Transverse colon (tissue), 4 donors: ENCODE results near the gene HBD. TPM values are rescaled to one million over a fixed set of nuclear protein-coding genes. Genes with fewer than 3 reads are reported as not detected.

ENCODE experiments used
- DNase-seq: peaks from one replicate; pipeline ENCODE4 v3.0.0-alpha.2; 2019
- H3K27ac ChIP-seq, 4 donors: fragments of 200-600 bp; sonication (generic); 2 replicates each; pipeline ENCODE4 v1.5.1; 2016 to 2018; ENCODE audit warnings: inconsistent platforms in 4 of 4
- H3K27me3 ChIP-seq: fragments of 200-600 bp; sonication (generic); 2 replicates; pipeline ENCODE4 v1.5.1; 2017; ENCODE audit warnings: inconsistent platforms
- H3K36me3 ChIP-seq, 4 donors: fragments of 200-600 bp; sonication (generic); 2 replicates each; pipeline ENCODE4 v1.5.1; 2017 to 2019; ENCODE audit warnings: inconsistent platforms in 4 of 4
- H3K4me1 ChIP-seq, 4 donors: fragments of 200-600 bp; sonication (generic); 2 replicates each; pipeline ENCODE4 v1.5.1; 2017 to 2020; ENCODE audit warnings: inconsistent platforms in 4 of 4
- H3K4me3 ChIP-seq, 4 donors: fragments of 200-600 bp; sonication (generic); 1 replicate in 1 of 4; 2 replicates in 3 of 4; pipeline versions ENCODE4 v1.5.1 to v1.6.1; 2017 to 2019; ENCODE audit warnings: inconsistent platforms in 4 of 4
- H3K9me3 ChIP-seq, 2 donors: fragments of 200-600 bp; sonication (generic); 2 replicates each; pipeline ENCODE4 v1.5.1; 2017 to 2019; ENCODE audit warnings: inconsistent platforms in 2 of 2
- EP300 ChIP-seq: sonication (generic); formaldehyde crosslinking; IDR thresholded peaks from one replicate; pipeline ENCODE4 v1.6.1; 2017; ENCODE audit warnings: antibody characterized with exemption, low read depth
- POLR2A ChIP-seq: fragments of 450-650 bp; IDR thresholded peaks from one replicate; pipeline ENCODE4 v1.6.1; 2016; ENCODE audit warnings: antibody characterized with exemption, mild to moderate bottlenecking, moderate library complexity
- POLR2AphosphoS5 ChIP-seq, 3 donors: sonication (generic); formaldehyde crosslinking; IDR thresholded peaks; one replicate each; pipeline ENCODE4 v1.6.1; 2016; ENCODE audit warnings: antibody characterized with exemption in 3 of 3
- WGBS, 2 donors: methylation state at CpG; one replicate each; pipeline ENCODE4 v1.1.5; 2018; ENCODE audit warnings: low coverage in 1 of 2; 5-methylcytosine and 5-hydroxymethylcytosine counted together
- in situ Hi-C, 4 donors: fragments of 200-750 bp; cut with MboI; loops; one replicate each; pipeline versions ENCODE4 v1.15.0 to v1.15.1; 2017; ENCODE audit warnings: low sequenced_read_pairs in 3 of 4, low pct_ligation_motif_present in 1 of 4, low pct_unique_long_range_greater_than_20kb in 1 of 4
- intact Hi-C: fragments of 100-400 bp; cut with DNase I; formaldehyde crosslinking; loops from one replicate; pipeline ENCODE4 v1.15.1; 2023; ENCODE audit warnings: low total_unique reads
- total RNA-seq, 4 donors: library from RNA; depleted of rRNA; stranded (reverse); fragments of >200 nt; gene quantifications; one replicate each; pipeline ENCODE4 v1.1.0, GENCODE V29; 2016
- TF ChIP-seq, protein P1 (sequence below), 5 experiments: fragments of 200-600 bp in 3 of 5; fragments of 450-650 bp in 2 of 5; sonication (generic) in 3 of 5; IDR thresholded peaks; 1 replicate in 2 of 5; 2 replicates in 3 of 5; pipeline ENCODE4 v1.5.1; 2016 to 2017; ENCODE audit warnings: antibody characterized with exemption in 5 of 5, inconsistent platforms in 3 of 5, mild to moderate bottlenecking in 2 of 5, moderate library complexity in 1 of 5

HBD gene
- total RNA-seq, 4 donors from 2014 or later, result not detected

DNA sequence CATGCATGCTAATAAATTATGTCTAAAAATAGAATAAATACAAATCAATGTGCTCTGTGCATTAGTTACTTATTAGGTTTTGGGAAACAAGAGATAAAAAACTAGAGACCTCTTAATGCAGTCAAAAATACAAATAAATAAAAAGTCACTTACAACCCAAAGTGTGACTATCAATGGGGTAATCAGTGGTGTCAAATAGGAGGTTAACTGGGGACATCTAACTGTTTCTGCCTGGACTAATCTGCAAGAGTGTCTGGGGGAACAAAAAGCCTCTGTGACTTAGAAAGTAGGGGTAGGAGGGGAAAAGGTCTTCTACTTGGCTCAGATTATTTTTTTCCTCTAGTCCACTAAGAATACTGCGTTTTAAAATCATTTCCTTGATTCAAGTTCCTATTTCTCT is 6.6 kb downstream of the HBD start:
- intact Hi-C loops, result no loop called here
- H3K9me3 ChIP-seq, result no peaks in the 10 kb centered on the region
- H3K4me3 ChIP-seq, result no peak overlapping the region
- 22 to 23% methylated on average over 1 of the region's 1 CpG for WGBS, 2 donors
- TF ChIP-seq, protein P1, sequence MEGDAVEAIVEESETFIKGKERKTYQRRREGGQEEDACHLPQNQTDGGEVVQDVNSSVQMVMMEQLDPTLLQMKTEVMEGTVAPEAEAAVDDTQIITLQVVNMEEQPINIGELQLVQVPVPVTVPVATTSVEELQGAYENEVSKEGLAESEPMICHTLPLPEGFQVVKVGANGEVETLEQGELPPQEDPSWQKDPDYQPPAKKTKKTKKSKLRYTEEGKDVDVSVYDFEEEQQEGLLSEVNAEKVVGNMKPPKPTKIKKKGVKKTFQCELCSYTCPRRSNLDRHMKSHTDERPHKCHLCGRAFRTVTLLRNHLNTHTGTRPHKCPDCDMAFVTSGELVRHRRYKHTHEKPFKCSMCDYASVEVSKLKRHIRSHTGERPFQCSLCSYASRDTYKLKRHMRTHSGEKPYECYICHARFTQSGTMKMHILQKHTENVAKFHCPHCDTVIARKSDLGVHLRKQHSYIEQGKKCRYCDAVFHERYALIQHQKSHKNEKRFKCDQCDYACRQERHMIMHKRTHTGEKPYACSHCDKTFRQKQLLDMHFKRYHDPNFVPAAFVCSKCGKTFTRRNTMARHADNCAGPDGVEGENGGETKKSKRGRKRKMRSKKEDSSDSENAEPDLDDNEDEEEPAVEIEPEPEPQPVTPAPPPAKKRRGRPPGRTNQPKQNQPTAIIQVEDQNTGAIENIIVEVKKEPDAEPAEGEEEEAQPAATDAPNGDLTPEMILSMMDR (IDR thresholded peaks at IDR 0.05), result no peak
- TF ChIP-seq POLR2A (no peak), POLR2AphosphoS5 (IDR thresholded peaks at IDR 0.05) (no peak), EP300 (no peak)
- no peak overlapping the region for H3K27ac ChIP-seq
- H3K27me3 ChIP-seq, result no peaks in the 10 kb centered on the region
- H3K4me1 ChIP-seq, result no peaks in the 10 kb centered on the region
- in situ Hi-C loops, result no loop called here
- DNase-seq, result no peak
- no peaks in the 10 kb centered on the region for H3K36me3 ChIP-seq

DNA sequence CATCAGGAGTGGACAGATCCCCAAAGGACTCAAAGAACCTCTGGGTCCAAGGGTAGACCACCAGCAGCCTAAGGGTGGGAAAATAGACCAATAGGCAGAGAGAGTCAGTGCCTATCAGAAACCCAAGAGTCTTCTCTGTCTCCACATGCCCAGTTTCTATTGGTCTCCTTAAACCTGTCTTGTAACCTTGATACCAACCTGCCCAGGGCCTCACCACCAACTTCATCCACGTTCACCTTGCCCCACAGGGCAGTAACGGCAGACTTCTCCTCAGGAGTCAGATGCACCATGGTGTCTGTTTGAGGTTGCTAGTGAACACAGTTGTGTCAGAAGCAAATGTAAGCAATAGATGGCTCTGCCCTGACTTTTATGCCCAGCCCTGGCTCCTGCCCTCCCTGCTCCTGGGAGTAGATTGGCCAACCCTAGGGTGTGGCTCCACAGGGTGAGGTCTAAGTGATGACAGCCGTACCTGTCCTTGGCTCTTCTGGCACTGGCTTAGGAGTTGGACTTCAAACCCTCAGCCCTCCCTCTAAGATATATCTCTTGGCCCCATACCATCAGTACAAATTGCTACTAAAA is 7.5 kb downstream of the HBD start, which contains the start of gene HBB:
TSS of gene HBB (minus strand) at position 340 of the 579 bp plus-strand sequence. CDS start at position 290, 50 bp downstream.
- H3K4me1 ChIP-seq, result no peaks in the 10 kb centered on the region
- H3K4me3 ChIP-seq, result no peak within 1 kb of the TSS
- TF ChIP-seq POLR2A (no peak), POLR2AphosphoS5 (IDR thresholded peaks at IDR 0.05) (no peak), EP300 (no peak)
- TF ChIP-seq, protein P1 (IDR thresholded peaks at IDR 0.05), result no peak
- intact Hi-C loops (no loop called here), in situ Hi-C loops (no loop called here)
- WGBS, 2 donors, result 50% methylated on average over 3 of the region's 3 CpGs; no CpG with 5 or more reads in 1 of the 2 donors
- H3K27ac ChIP-seq, result no peak within 1 kb of the TSS
- DNase-seq, result no peak
- H3K9me3 ChIP-seq, result no peaks in the 10 kb centered on the region
- no peaks in the 10 kb centered on the region for H3K27me3 ChIP-seq
- no peaks in the 10 kb centered on the region for H3K36me3 ChIP-seq

DNA sequence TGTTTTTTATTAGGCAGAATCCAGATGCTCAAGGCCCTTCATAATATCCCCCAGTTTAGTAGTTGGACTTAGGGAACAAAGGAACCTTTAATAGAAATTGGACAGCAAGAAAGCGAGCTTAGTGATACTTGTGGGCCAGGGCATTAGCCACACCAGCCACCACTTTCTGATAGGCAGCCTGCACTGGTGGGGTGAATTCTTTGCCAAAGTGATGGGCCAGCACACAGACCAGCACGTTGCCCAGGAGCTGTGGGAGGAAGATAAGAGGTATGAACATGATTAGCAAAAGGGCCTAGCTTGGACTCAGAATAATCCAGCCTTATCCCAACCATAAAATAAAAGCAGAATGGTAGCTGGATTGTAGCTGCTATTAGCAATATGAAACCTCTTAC is 8.8 kb downstream of the HBD start:
- no peak for DNase-seq
- 45 to 75% methylated on average over 1 to 2 of the region's 2 CpGs for WGBS, 2 donors
- H3K4me1 ChIP-seq, result no peaks in the 10 kb centered on the region
- no peak for TF ChIP-seq POLR2A
- TF ChIP-seq, protein P1 (IDR thresholded peaks at IDR 0.05), result no peak
- TF ChIP-seq POLR2AphosphoS5 (IDR thresholded peaks at IDR 0.05), result no peak
- no peak for TF ChIP-seq EP300
- in situ Hi-C loops (no loop called here), intact Hi-C loops (no loop called here)
- H3K9me3 ChIP-seq, result no peaks in the 10 kb centered on the region
- no peaks in the 10 kb centered on the region for H3K36me3 ChIP-seq
- no peak overlapping the region for H3K4me3 ChIP-seq
- H3K27ac ChIP-seq, result no peak overlapping the region
- no peaks in the 10 kb centered on the region for H3K27me3 ChIP-seq

DNA sequence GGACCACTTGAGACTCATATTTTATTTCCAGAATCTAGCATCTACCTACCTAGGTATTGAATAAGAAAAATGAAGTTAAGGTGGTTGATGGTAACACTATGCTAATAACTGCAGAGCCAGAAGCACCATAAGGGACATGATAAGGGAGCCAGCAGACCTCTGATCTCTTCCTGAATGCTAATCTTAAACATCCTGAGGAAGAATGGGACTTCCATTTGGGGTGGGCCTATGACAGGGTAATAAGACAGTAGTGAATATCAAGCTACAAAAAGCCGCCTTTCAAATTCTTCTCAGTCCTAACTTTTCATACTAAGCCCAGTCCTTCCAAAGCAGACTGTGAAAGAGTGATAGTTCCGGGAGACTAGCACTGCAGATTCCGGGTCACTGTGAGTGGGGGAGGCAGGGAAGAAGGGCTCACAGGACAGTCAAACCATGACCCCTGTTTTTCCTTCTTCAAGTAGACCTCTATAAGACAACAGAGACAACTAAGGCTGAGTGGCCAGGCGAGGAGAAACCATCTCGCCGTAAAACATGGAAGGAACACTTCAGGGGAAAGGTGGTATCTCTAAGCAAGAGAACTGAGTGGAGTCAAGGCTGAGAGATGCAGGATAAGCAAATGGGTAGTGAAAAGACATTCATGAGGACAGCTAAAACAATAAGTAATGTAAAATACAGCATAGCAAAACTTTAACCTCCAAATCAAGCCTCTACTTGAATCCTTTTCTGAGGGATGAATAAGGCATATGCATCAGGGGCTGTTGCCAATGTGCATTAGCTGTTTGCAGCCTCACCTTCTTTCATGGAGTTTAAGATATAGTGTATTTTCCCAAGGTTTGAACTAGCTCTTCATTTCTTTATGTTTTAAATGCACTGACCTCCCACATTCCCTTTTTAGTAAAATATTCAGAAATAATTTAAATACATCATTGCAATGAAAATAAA is 9.5 kb downstream of the HBD start:
- no peak overlapping the region for H3K27ac ChIP-seq
- H3K9me3 ChIP-seq, result no peaks in the 10 kb centered on the region
- H3K4me3 ChIP-seq, result no peak overlapping the region
- DNase-seq, result no peak
- TF ChIP-seq, protein P1 (IDR thresholded peaks at IDR 0.05), result no peak
- TF ChIP-seq POLR2A (no peak), POLR2AphosphoS5 (IDR thresholded peaks at IDR 0.05) (no peak), EP300 (no peak)
- H3K27me3 ChIP-seq, result no peaks in the 10 kb centered on the region
- in situ Hi-C loops (no loop called here), intact Hi-C loops (no loop called here)
- 73% methylated on average over 6 of the region's 6 CpGs; no CpG with 5 or more reads in 1 of the 2 donors for WGBS, 2 donors
- H3K4me1 ChIP-seq, result no peaks in the 10 kb centered on the region
- no peaks in the 10 kb centered on the region for H3K36me3 ChIP-seq
